CD1c-positive myeloid dendritic cell (primary cell): ENCODE measurements around the gene GCK.
"Not testable (repeated sequence)": the region's sequence is repeated elsewhere in the genome, so short reads cannot be mapped to it uniquely, and the experiment has no call there.

Experiments
- DNase-seq: peaks from one replicate; pipeline ENCODE4 v3.0.0-alpha.2; 2016; ENCODE audit errors: extremely low spot score

Gene GCK

GRCh38 chr7:44201813-44202212, 12.6 kb upstream of the GCK start:
- no peak for DNase-seq

GRCh38 chr7:44200699-44201461, 11.6 kb upstream of the GCK start, which contains the start of gene YKT6:
Gene YKT6 (plus strand): TSS chr7:44200978. CDS start chr7:44201136, 158 bp downstream.
- DNase-seq = peak; percentile 96

DNA sequence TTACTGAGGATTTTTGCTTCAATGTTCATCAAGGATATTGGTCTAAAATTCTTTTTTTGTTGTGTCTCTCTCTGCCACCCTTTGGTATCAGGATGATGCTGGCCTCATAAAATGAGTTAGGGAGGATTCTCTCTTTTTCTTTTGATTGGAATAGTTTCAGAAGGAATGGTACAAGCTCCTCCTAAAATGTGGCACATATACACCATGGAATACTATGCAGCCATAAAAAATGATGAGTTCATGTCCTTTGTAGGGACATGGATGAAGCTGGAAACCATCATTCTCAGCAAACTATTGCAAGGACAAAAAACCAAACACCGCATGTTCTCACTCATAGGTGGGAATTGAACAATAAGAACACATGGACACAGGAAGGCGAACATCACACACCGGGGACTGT, 10.9 kb upstream of the GCK start:
- not testable (repeated sequence) for DNase-seq

DNA sequence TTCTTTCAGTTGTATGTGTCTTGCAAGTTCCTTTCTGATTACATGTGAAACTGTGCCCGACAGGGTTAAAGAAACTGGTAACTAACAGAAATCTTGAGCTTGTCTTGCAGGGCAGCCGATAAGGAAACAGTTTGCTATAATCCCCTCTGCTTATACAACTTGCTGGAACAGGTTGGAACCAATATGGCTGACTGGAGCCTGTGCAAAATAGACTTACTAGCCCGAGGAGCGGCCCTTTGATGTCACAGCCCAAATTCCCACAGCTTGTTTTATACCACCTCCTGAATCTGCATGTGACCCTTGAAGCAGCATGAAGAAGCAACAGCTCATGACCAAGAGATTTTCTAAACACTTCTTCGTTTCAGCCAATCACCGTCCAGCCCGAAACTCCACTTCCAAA, 8.2 kb upstream of the GCK start:
- no peak for DNase-seq

- DNase-seq = peak; percentile 42
Observed at GRCh38 chr7:44196450-44196872, 7.2 kb upstream of the GCK start.

GRCh38 chr7:44195889-44196288, 6.7 kb upstream of the GCK start:
- no peak for DNase-seq

GRCh38 chr7:44194562-44195145, 5.4 kb upstream of the GCK start:
- DNase-seq = no peak

DNA sequence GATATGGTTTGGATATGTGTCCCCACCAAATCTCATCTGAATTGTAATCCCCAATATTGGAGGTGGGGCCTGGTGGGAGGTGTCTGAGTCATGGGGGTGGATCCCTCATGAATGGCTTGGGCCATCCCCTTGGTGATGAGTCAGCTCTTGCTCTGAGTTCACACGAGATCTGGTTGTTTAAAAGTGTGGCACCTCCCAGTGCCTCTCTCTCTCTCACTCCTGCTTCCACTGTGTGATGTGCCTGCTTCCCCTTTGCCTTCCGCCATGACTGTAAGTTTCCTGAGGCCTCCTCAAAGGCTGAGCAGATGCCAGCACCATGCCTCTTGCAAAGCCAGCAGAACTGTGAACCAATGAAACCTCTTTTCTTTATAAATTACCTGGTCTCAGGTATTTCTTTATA, 4.8 kb upstream of the GCK start:
- DNase-seq = no peak

- DNase-seq = no peak
Observed at GRCh38 chr7:44193011-44193802, 4.0 kb upstream of the GCK start.

- no peak for DNase-seq
Observed at GRCh38 chr7:44191171-44191570, 1.9 kb upstream of the GCK start.

DNA sequence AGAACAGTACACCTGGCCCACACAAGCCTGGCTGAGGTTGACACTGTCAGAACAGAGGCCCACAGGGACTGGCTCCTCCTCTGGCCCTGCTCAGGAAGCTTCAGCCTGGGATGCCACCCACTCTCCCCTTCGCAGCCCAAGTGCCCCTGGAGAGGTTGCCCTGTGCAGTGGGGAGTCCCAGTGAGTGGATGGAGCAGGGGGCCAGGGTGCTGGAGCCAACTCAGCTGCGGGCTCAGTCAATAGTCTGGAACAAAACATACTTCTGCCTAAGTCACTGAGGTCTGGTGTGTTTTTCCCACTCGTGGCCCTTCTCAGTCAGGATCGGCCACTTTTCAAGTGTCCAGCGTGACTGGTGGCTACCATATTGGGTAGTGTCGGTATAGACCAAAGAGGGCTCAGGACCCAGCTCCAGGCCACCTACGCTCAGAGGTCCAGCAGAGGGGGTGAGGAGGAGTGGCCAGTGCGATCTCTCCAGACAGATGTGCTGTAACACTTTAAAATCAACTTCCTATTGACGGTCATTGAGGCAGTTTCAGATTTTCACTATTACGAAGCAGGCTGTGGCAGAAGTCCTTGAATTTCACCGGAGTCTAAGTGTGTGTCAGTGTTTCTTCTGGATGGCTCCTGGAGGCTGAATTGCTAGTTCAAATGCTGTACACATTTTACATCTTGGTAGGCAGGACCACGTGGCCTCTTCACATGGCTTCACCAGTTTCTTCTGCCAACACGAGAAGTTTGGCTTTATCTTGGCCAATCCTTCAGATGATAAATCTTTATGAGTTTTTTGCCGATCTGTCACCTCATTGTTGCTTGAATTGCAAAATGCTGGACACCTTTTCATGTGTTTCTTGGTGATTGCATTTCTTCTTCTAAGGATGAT, 994 bp upstream of the GCK start:
- no peak for DNase-seq

DNA sequence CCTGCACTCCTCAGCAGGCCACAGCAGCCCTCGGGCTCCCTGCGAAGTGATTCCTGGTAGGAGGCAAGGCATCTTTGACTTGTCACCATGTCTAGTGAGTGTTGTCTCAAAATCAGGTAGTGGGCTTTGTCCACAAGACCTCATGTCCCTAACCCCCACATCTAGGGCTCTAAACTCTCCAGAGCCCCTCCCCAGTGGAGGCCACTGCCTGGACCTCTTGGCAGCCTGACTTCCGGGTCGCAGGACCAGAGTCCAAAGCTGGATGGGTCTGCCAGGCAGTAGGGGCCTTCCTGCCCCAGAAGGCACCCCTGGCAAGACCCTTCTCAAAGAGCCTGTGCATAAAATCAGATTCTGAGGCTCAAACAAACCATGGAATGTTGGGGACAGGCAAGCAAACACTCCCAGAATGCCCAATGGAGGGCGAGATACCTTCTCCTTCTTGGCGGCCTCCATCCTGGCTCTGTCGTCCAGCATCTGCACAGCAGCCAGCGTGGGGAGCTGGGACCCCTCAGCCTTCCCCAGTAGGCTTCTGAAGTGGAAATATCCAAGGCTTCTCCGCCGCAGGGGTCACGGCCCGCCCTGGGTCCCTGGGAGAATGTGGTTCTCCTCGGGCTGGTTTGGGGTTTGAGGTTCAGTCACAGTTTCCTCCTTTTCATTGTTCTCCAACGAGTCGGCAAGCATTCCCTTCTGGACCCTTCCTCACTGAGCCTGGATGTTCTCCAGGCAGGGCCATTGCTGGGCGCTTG, 586 bp downstream of the GCK start:
- no peak for DNase-seq

- no peak for DNase-seq
Observed at GRCh38 chr7:44187636-44188416, 1.4 kb downstream of the GCK start.

DNA sequence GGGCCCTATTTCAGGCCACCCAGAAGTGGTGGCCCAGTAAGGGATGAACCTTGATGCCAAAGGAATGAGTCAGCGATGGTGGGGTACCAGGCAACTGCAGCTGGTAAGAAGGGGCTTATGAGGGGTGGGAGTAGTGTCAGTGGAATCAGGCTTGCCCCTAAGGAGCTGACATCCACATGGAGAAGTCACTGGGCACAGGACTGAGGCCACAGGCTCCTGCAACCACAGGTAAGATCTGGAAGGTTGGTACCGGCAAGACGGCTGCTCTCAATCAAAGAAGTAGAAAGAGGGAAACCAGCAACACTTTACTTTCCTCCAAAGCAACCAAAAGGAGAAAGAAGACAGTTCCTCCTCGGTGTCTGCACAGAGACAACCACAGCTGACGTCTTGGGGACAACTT, 2.5 kb downstream of the GCK start:
- no peak for DNase-seq

DNA sequence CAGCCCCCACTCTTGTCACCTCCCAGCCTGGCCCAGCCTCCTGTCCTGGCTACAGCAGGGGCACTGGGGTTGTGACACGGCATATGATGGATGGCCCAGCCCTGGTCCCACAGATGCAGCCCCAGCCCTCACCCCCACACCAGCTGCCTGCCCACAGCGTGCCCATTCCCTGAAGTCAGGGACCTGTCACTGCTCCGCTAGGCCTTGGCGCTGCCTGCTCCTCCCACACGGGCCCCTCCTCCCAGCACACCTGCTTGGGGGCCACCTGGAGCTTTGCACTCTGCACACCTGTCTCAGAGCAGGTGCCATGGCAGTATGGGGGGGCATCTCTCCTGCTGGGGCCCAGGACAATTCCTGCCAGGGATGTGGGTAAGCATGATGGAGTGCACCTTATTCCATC, 3.5 kb downstream of the GCK start:
- no peak for DNase-seq

DNA sequence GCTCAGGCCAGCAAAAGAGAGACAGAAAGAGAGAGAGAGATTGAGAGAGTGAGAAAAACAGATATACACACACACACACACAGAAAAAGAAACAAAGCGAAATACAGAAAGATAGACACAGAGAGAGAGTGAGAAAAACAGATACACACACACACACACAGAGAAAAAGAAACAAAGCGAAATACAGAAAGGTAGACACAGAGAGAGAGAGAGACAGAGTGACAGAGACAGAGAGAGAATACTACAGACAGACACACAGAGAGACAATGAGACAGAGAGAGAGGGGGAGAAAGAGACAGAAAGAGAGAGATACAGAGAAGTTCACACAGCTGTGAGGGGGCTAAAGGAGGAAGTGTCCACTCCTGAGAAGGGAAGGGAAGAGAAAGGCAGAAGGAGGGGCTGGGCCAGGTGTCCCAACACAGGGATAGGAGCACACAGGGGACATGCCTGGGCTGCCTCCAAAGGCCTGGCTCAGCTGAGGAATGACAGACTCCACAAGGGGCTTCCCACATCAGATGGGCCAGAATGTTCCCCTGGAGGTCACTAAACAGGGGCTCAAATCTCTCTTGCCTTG, 4.3 kb downstream of the GCK start:
- no peak for DNase-seq

GRCh38 chr7:44184206-44184872, 4.9 kb downstream of the GCK start:
- no peak for DNase-seq

- no peak for DNase-seq
Observed at GRCh38 chr7:44183386-44183785, 5.9 kb downstream of the GCK start.

- no peak for DNase-seq
Observed at GRCh38 chr7:44182827-44183226, 6.4 kb downstream of the GCK start.
